Measurements from ENCODE around the gene TRIM17. TPM values are rescaled to one million over a fixed set of nuclear protein-coding genes. Genes with fewer than 3 reads are reported as not detected.

The TRIM17 gene
- polyA plus RNA-seq, 1 of the 3 experiments (the other 2 are of a cell fraction), result 1.6 TPM

- WGBS (ENCODE audit: low lambda C conversion rate), result 3% methylated on average over 37 of the region's 56 CpGs
- Histone ChIP-seq H3K4me2 (peak overlapping the region; percentile 86), H3K4me1 (ENCODE audit: control insufficient read depth in 1 of 2, insufficient read depth in 2 of 2, low read depth in 1 of 2, low read length in 1 of 2) (peaks cover 0 to 19% of the 10 kb centered on the region in 2 experiments; a peak in 2 of 4 replicates), H3K79me2 (ENCODE audit: insufficient read depth) (no peaks in the 10 kb centered on the region), H3K4me3 (ENCODE audit: low read depth in 2 of 2, low read length in 1 of 2) (peak overlapping the region; percentile 65 to 68), H3K9ac (peak overlapping the region; percentile 15; the same call in 1 of the 2 replicates), H3K9me2 (no peaks in the 10 kb centered on the region), H2AFZ (ENCODE audit: low read depth) (peak overlapping the region; percentile 92; the same call in 1 of the 2 replicates), H3F3A (replicated peaks; ENCODE audit: insufficient read depth) (peaks cover 21% of the 10 kb centered on the region), H3K27me3 (ENCODE audit: insufficient read depth) (no peaks in the 10 kb centered on the region), H4K20me1 (ENCODE audit: insufficient read depth) (no peaks in the 10 kb centered on the region), H3K27ac (ENCODE audit: low read depth in 2 of 2, low read length in 1 of 2) (peak overlapping the region in 1 of 2 experiments; percentile 69; a peak in 2 of 4 replicates), H3K36me3 (replicated peaks in 1 of 2; ENCODE audit: control insufficient read depth in 1 of 2, insufficient read depth in 2 of 2, low read length in 1 of 2) (no peaks in the 10 kb centered on the region), H3K9me3 (no peaks in the 10 kb centered on the region)
- ChIA-PET POLR2A (interaction anchor here (0.6 to 2.4 kb wide), 4 partner anchors 13 to 323 kb away, joined by 3 to 6 read pairs (median 4); partner anchors contain the start of gene TRIM11), CTCF (interaction anchor here (0.9 to 1.9 kb wide), 6 partner anchors 8 to 250 kb away, joined by 3 to 10 read pairs (median 3); partner anchors contain the start of gene RNF187)
- no peak for TF ChIP-seq RAD21 (IDR thresholded peaks at IDR 0.05; ENCODE audit: low read length)
- TF ChIP-seq MAX (IDR thresholded peaks at IDR 0.05; ENCODE audit: low read depth), result peak; percentile 40; the same call in 1 of the 2 replicates
- 0 out of 2 replicates have a peak, but pooled peaks have one; percentile 8 for TF ChIP-seq NFIC (IDR thresholded peaks at IDR 0.05; ENCODE audit: borderline replicate concordance)
- no peak for TF ChIP-seq SMC3 (IDR thresholded peaks at IDR 0.05; ENCODE audit: low read depth, low read length)
- TF ChIP-seq RFX5 (IDR thresholded peaks at IDR 0.05; ENCODE audit: low read length), result no peak
- peak; percentile 40; the same call in 1 of the 2 replicates for TF ChIP-seq GATA2 (CRISPR knock-in tag; IDR thresholded peaks at IDR 0.05)
- no peak for TF ChIP-seq ZBTB33 (IDR thresholded peaks at IDR 0.05; ENCODE audit: borderline replicate concordance, low read depth)
- TF ChIP-seq RCOR1 (IDR thresholded peaks at IDR 0.05; ENCODE audit: low read length), result 0 out of 2 replicates have a peak, but pooled peaks have one; percentile 13
- peak; percentile 44; the same call in 1 of the 2 replicates for TF ChIP-seq MXI1 (IDR thresholded peaks at IDR 0.05; ENCODE audit: low read depth, low read length)
- TF ChIP-seq YY1 (IDR thresholded peaks at IDR 0.05; ENCODE audit: low read depth), result no peak
- TF ChIP-seq CTCF (IDR thresholded peaks at IDR 0.05), result peak; percentile 37
- peak; percentile 74 for DNase-seq
Measured at GRCh38 chr1:228463559-228464455, 47.1 kb upstream of the TRIM17 start.
